Measurements from ENCODE around the gene THRSP. TPM values are rescaled to one million over a fixed set of nuclear protein-coding genes. Genes with fewer than 3 reads are reported as not detected.

Gene THRSP
- total and polyA plus RNA-seq, 4 donors: 30.9 to 90.1 (median 51.1) TPM; not detected in 1

DNA sequence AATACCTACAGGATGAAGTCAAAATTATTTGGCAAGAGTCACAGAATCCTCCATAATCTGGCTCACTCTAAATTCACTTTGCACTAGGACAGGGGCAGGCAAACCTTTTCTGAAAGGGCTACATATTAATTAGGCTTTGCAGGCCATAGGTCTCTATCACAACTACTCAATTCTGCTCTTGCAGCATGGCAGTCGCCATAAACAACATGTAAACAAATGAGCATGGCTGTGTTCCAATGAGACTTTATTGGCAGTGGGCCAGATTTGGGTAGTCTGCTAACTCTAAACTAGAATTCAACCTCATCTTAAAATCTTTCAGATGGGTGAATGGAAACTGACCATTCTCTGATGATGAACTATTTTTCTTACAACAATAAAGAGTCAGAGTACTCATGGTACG, 5.8 kb downstream of the THRSP start:
- TF ChIP-seq JUND (IDR thresholded peaks at IDR 0.05) (no peak), SP1 (IDR thresholded peaks at IDR 0.05) (peak; percentile 29), RXRA (IDR thresholded peaks at IDR 0.05) (peak in 1 of 2 donors; percentile 14), FOXA1 (IDR thresholded peaks at IDR 0.05) (no peak), RAD21 (IDR thresholded peaks at IDR 0.05) (peak in 1 of 2 donors; percentile 14), HNF4A (conservative IDR thresholded peaks at IDR 0.05) (peak in 1 of 2 donors; percentile 10)
- Histone ChIP-seq H3K4me1 (ENCODE audit: control insufficient read depth in 4 of 4, insufficient read depth in 4 of 4, low read length in 3 of 4) (peaks cover 0 to 24% (median 7%) of the 10 kb centered on the region in 4 donors), H3K9me3 (ENCODE audit: control insufficient read depth in 4 of 4, low read length in 3 of 4) (no peaks in the 10 kb centered on the region), H3K9ac (ENCODE audit: low read depth in 1 of 2, low read length in 2 of 2) (no peak overlapping the region), H3K36me3 (ENCODE audit: control insufficient read depth in 4 of 4, insufficient read depth in 3 of 4, low read depth in 1 of 4, low read length in 3 of 4) (peaks cover 5 to 27% (median 16%) of the 10 kb centered on the region in 4 donors), H3K27me3 (ENCODE audit: control insufficient read depth in 4 of 4, insufficient read depth in 4 of 4, low read length in 3 of 4) (no peaks in the 10 kb centered on the region), H3K27ac (ENCODE audit: low read depth in 1 of 2, low read length in 2 of 2) (peak overlapping the region; percentile 9 to 20), H3K4me3 (ENCODE audit: low read depth in 1 of 3, low read length in 3 of 3) (no peak overlapping the region)
- WGBS: 38% methylated on average over 2 of the region's 2 CpGs
- DNase-seq (ENCODE audit: low spot score): no peak

DNA sequence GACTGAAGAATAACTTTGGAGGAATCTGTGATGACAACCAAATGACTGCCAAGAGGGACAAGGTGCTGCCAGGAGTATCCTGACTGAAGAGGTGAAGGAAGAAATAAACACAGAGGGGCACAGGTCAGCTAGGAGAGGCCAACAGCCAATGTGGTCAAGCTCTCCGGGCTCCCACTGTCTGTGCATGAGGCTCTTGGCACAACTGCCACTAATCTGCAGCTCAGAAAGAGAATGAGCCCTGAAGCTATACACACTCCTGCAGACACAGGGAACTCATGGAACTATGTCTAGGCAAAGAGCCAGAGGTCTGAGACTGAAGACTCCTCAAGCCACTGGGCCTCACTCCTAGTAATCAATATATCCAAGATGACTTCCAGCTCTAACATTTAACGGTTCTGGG, 7.0 kb downstream of the THRSP start:
- 62% methylated on average over 2 of the region's 2 CpGs for WGBS
- no peak for DNase-seq (ENCODE audit: low spot score)
- no peak overlapping the region for H3K4me3 ChIP-seq (ENCODE audit: low read depth in 1 of 3, low read length in 3 of 3)
- H3K27me3 ChIP-seq (ENCODE audit: control insufficient read depth in 4 of 4, insufficient read depth in 4 of 4, low read length in 3 of 4): no peaks in the 10 kb centered on the region
- no peak overlapping the region for H3K9ac ChIP-seq (ENCODE audit: low read depth in 1 of 2, low read length in 2 of 2)
- peaks cover 5 to 27% (median 16%) of the 10 kb centered on the region in 4 donors for H3K36me3 ChIP-seq (ENCODE audit: control insufficient read depth in 4 of 4, insufficient read depth in 3 of 4, low read depth in 1 of 4, low read length in 3 of 4)
- no peak for TF ChIP-seq FOXA1 (IDR thresholded peaks at IDR 0.05)
- TF ChIP-seq RAD21 (IDR thresholded peaks at IDR 0.05): no peak
- no peak for TF ChIP-seq RXRA (IDR thresholded peaks at IDR 0.05)
- TF ChIP-seq JUND (IDR thresholded peaks at IDR 0.05): no peak
- no peak for TF ChIP-seq TAF1 (conservative IDR thresholded peaks at IDR 0.05)
- no peak for TF ChIP-seq GABPA (IDR thresholded peaks at IDR 0.05 in 1 of 2, conservative IDR thresholded peaks at IDR 0.05 in 1 of 2)
- TF ChIP-seq, protein P1, sequence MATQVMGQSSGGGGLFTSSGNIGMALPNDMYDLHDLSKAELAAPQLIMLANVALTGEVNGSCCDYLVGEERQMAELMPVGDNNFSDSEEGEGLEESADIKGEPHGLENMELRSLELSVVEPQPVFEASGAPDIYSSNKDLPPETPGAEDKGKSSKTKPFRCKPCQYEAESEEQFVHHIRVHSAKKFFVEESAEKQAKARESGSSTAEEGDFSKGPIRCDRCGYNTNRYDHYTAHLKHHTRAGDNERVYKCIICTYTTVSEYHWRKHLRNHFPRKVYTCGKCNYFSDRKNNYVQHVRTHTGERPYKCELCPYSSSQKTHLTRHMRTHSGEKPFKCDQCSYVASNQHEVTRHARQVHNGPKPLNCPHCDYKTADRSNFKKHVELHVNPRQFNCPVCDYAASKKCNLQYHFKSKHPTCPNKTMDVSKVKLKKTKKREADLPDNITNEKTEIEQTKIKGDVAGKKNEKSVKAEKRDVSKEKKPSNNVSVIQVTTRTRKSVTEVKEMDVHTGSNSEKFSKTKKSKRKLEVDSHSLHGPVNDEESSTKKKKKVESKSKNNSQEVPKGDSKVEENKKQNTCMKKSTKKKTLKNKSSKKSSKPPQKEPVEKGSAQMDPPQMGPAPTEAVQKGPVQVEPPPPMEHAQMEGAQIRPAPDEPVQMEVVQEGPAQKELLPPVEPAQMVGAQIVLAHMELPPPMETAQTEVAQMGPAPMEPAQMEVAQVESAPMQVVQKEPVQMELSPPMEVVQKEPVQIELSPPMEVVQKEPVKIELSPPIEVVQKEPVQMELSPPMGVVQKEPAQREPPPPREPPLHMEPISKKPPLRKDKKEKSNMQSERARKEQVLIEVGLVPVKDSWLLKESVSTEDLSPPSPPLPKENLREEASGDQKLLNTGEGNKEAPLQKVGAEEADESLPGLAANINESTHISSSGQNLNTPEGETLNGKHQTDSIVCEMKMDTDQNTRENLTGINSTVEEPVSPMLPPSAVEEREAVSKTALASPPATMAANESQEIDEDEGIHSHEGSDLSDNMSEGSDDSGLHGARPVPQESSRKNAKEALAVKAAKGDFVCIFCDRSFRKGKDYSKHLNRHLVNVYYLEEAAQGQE (IDR thresholded peaks at IDR 0.05): no peak
- TF ChIP-seq, protein P2, sequence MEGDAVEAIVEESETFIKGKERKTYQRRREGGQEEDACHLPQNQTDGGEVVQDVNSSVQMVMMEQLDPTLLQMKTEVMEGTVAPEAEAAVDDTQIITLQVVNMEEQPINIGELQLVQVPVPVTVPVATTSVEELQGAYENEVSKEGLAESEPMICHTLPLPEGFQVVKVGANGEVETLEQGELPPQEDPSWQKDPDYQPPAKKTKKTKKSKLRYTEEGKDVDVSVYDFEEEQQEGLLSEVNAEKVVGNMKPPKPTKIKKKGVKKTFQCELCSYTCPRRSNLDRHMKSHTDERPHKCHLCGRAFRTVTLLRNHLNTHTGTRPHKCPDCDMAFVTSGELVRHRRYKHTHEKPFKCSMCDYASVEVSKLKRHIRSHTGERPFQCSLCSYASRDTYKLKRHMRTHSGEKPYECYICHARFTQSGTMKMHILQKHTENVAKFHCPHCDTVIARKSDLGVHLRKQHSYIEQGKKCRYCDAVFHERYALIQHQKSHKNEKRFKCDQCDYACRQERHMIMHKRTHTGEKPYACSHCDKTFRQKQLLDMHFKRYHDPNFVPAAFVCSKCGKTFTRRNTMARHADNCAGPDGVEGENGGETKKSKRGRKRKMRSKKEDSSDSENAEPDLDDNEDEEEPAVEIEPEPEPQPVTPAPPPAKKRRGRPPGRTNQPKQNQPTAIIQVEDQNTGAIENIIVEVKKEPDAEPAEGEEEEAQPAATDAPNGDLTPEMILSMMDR (IDR thresholded peaks at IDR 0.05; ENCODE audit: low read depth, low read length, missing input control): no peak
- no peak for TF ChIP-seq EGR1 (IDR thresholded peaks at IDR 0.05; ENCODE audit: low read depth in 2 of 2)
- TF ChIP-seq NR2F2 (IDR thresholded peaks at IDR 0.05): no peak
- TF ChIP-seq SP1 (IDR thresholded peaks at IDR 0.05): no peak
- no peak overlapping the region for H3K27ac ChIP-seq (ENCODE audit: low read depth in 1 of 2, low read length in 2 of 2)
- H3K9me3 ChIP-seq (ENCODE audit: control insufficient read depth in 4 of 4, low read length in 3 of 4): no peaks in the 10 kb centered on the region
- H3K4me1 ChIP-seq (ENCODE audit: control insufficient read depth in 4 of 4, insufficient read depth in 4 of 4, low read length in 3 of 4): peaks cover 2 to 27% (median 7%) of the 10 kb centered on the region in 4 donors

DNA sequence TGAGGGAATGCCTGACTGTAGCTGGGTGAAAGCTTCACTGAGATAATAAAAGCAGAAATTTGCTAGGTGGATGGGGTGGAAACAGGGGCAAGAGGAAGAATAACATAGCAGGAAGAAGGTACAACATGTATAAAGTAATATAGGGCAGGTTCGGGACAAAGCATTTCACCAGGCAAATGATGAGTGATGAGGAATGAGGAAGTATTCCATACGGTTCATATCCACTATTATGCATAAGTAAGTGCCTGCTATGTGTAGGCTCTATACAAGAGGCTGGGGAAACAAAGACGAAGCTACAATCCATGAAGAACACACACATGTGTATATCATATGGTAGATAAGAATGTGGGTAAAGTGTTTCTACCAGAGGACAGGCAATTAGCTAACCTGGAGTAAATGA, 8.1 kb downstream of the THRSP start:
- H3K9ac ChIP-seq (ENCODE audit: low read depth in 1 of 2, low read length in 2 of 2): no peak overlapping the region
- WGBS: 85% methylated on average over 3 of the region's 3 CpGs
- TF ChIP-seq RXRA (IDR thresholded peaks at IDR 0.05): no peak
- no peak for TF ChIP-seq FOXA2 (IDR thresholded peaks at IDR 0.05)
- TF ChIP-seq HNF4A (conservative IDR thresholded peaks at IDR 0.05): no peak
- TF ChIP-seq HNF4G (IDR thresholded peaks at IDR 0.05): no peak
- TF ChIP-seq RAD21 (IDR thresholded peaks at IDR 0.05): no peak
- TF ChIP-seq, protein P1 (IDR thresholded peaks at IDR 0.05): no peak
- TF ChIP-seq, protein P2 (IDR thresholded peaks at IDR 0.05; ENCODE audit: low read depth, low read length, missing input control): no peak
- TF ChIP-seq, protein P3, sequence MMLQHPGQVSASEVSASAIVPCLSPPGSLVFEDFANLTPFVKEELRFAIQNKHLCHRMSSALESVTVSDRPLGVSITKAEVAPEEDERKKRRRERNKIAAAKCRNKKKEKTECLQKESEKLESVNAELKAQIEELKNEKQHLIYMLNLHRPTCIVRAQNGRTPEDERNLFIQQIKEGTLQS (IDR thresholded peaks at IDR 0.05): no peak
- no peak for TF ChIP-seq SP1 (IDR thresholded peaks at IDR 0.05)
- no peak for TF ChIP-seq TAF1 (conservative IDR thresholded peaks at IDR 0.05)

More for the DNA sequence above, 8.1 kb downstream of the THRSP start:
- no peaks in the 10 kb centered on the region for H3K9me3 ChIP-seq (ENCODE audit: control insufficient read depth in 4 of 4, low read length in 3 of 4)
- H3K4me1 ChIP-seq (ENCODE audit: control insufficient read depth in 4 of 4, insufficient read depth in 4 of 4, low read length in 3 of 4): peaks cover 3 to 28% (median 9%) of the 10 kb centered on the region in 4 donors
- no peak for DNase-seq (ENCODE audit: low spot score)
- H3K27me3 ChIP-seq (ENCODE audit: control insufficient read depth in 4 of 4, insufficient read depth in 4 of 4, low read length in 3 of 4): no peaks in the 10 kb centered on the region
- H3K36me3 ChIP-seq (ENCODE audit: control insufficient read depth in 4 of 4, insufficient read depth in 3 of 4, low read depth in 1 of 4, low read length in 3 of 4): peaks cover 4 to 27% (median 16%) of the 10 kb centered on the region in 4 donors
- no peak overlapping the region for H3K27ac ChIP-seq (ENCODE audit: low read depth in 1 of 2, low read length in 2 of 2)
- H3K4me3 ChIP-seq (ENCODE audit: low read depth in 1 of 3, low read length in 3 of 3): no peak overlapping the region
